Mesenchymal stem cell (in vitro differentiated cells and primary cell): ENCODE results near the gene EPS15.

Source experiments
- DNase-seq: peaks from one replicate; pipeline ENCODE4 v3.0.0-alpha.2; 2013
- H2AFZ ChIP-seq: one replicate; pipeline ENCODE4 v1.6.1; 2013; ENCODE audit warnings: low read depth, mild to moderate bottlenecking, control low read depth, inconsistent platforms, low read length, moderate library complexity
- H2AK5ac ChIP-seq: 2 replicates; pipeline ENCODE4 v1.6.1; 2013; ENCODE audit warnings: low read length, moderate library complexity, mild to moderate bottlenecking, inconsistent platforms; ENCODE audit not compliant: severe bottlenecking
- H2BK120ac ChIP-seq: one replicate; pipeline ENCODE4 v1.6.1; 2013; ENCODE audit warnings: low read depth, mild to moderate bottlenecking, inconsistent platforms, low read length, moderate library complexity
- H2BK12ac ChIP-seq, 2 experiments: one replicate each; pipeline ENCODE4 v1.6.1; 2013; ENCODE audit warnings: inconsistent platforms in 2 of 2, low read length in 2 of 2, mild to moderate bottlenecking in 2 of 2, moderate library complexity in 2 of 2, control low read depth in 1 of 2
- H2BK15ac ChIP-seq: one replicate; pipeline ENCODE4 v1.6.1; 2013; ENCODE audit warnings: mild to moderate bottlenecking, low read depth, inconsistent platforms; ENCODE audit not compliant: poor library complexity, severe bottlenecking
- H2BK5ac ChIP-seq: 2 replicates; pipeline ENCODE4 v1.6.1; 2013; ENCODE audit warnings: low read depth, mild to moderate bottlenecking, low read length, control low read depth, inconsistent platforms; ENCODE audit not compliant: poor library complexity, severe bottlenecking
- H3K14ac ChIP-seq, 2 experiments: one replicate each; pipeline ENCODE4 v1.6.1; 2013; ENCODE audit warnings: inconsistent platforms in 2 of 2, low read length in 2 of 2, control low read depth in 1 of 2, mild to moderate bottlenecking in 1 of 2, moderate library complexity in 1 of 2
- H3K18ac ChIP-seq, 2 experiments: one replicate each; pipeline ENCODE4 v1.6.1; 2013; ENCODE audit warnings: inconsistent platforms in 2 of 2, low read length in 2 of 2, control low read depth in 1 of 2, low read depth in 1 of 2, mild to moderate bottlenecking in 1 of 2
- H3K23ac ChIP-seq, 2 experiments: one replicate each; pipeline ENCODE4 v1.6.1; 2013; ENCODE audit warnings: inconsistent platforms in 2 of 2, low read length in 2 of 2, mild to moderate bottlenecking in 2 of 2, moderate library complexity in 2 of 2, control low read depth in 1 of 2
- H3K27ac ChIP-seq: 2 replicates; pipeline ENCODE4 v1.5.1; 2013; ENCODE audit warnings: mild to moderate bottlenecking, moderate library complexity, low read length, control low read depth, inconsistent platforms; ENCODE audit not compliant: poor library complexity, severe bottlenecking
- H3K27me3 ChIP-seq, 2 experiments: 2 replicates each; pipeline versions ENCODE4 v1.6.1 to v1.7.0; 2013; ENCODE audit warnings: low read length in 2 of 2, mild to moderate bottlenecking in 2 of 2, moderate library complexity in 2 of 2, control low read depth in 1 of 2, inconsistent platforms in 1 of 2; ENCODE audit not compliant: control insufficient read depth in 1 of 2, insufficient read depth in 1 of 2
- H3K36me3 ChIP-seq, 2 experiments: 2 replicates each; pipeline versions ENCODE4 v1.6.1 to v1.7.0; 2013; ENCODE audit warnings: low read length in 2 of 2, control low read depth in 1 of 2, inconsistent platforms in 1 of 2, low read depth in 1 of 2, mild to moderate bottlenecking in 1 of 2; ENCODE audit not compliant: insufficient read depth in 2 of 2, control insufficient read depth in 1 of 2
- H3K4ac ChIP-seq, 2 experiments: one replicate each; pipeline ENCODE4 v1.6.1; 2013; ENCODE audit warnings: inconsistent platforms in 2 of 2, low read length in 2 of 2, mild to moderate bottlenecking in 2 of 2, moderate library complexity in 2 of 2, control low read depth in 1 of 2, low read depth in 1 of 2
- H3K4me1 ChIP-seq: 2 replicates; pipeline ENCODE4 v1.6.1; 2013; ENCODE audit warnings: low read depth, low read length, control low read depth; ENCODE audit not compliant: control insufficient read depth, insufficient read depth
- H3K4me2 ChIP-seq: 2 replicates; pipeline ENCODE4 v1.6.1; 2013; ENCODE audit warnings: low read length, mild to moderate bottlenecking, inconsistent platforms; ENCODE audit not compliant: poor library complexity, severe bottlenecking
- H3K4me3 ChIP-seq, 2 experiments: 2 replicates each; pipeline versions ENCODE4 v1.5.1 to v1.7.0; 2013; ENCODE audit warnings: low read length in 2 of 2, mild to moderate bottlenecking in 2 of 2, control low read depth in 1 of 2, low read depth in 1 of 2; ENCODE audit not compliant: insufficient read depth in 1 of 2
- H3K79me1 ChIP-seq: replicated peaks from 2 replicates; pipeline ENCODE4 v1.6.1; 2013; ENCODE audit warnings: mild to moderate bottlenecking, control low read depth, low read length, inconsistent platforms; ENCODE audit not compliant: poor library complexity, severe bottlenecking
- H3K9ac ChIP-seq: 2 replicates; pipeline ENCODE4 v1.7.0; 2013; ENCODE audit warnings: mild to moderate bottlenecking, low read length, moderate library complexity
- H3K9me3 ChIP-seq: 2 replicates; pipeline ENCODE4 v1.7.0; 2013; ENCODE audit warnings: mild to moderate bottlenecking, low read length; ENCODE audit not compliant: control insufficient read depth
- H4K8ac ChIP-seq: one replicate; pipeline ENCODE4 v1.6.1; 2013; ENCODE audit warnings: inconsistent platforms, mild to moderate bottlenecking, low read length, moderate library complexity
- H4K91ac ChIP-seq: one replicate; pipeline ENCODE4 v1.6.1; 2013; ENCODE audit warnings: mild to moderate bottlenecking, low read length, inconsistent platforms
- WGBS: methylation state at CpG from one replicate; pipeline ENCODE4 v1.1.7; 2013; ENCODE audit warnings: mixed read lengths; 5-methylcytosine and 5-hydroxymethylcytosine counted together

The EPS15 gene

GRCh38 chr1:51442616-51443015 lies 76.5 kb downstream of the EPS15 start:
- Histone ChIP-seq H3K23ac (no peak overlapping the region), H3K4me1 (no peaks in the 10 kb centered on the region), H3K14ac (no peak overlapping the region), H3K36me3 (peaks cover 0 to 68% of the 10 kb centered on the region in 2 experiments), H3K79me1 (no peaks in the 10 kb centered on the region), H4K91ac (no peak overlapping the region), H3K4me2 (no peak overlapping the region), H3K4me3 (no peak overlapping the region), H2BK120ac (no peak overlapping the region), H2AK5ac (no peak overlapping the region), H2BK5ac (no peak overlapping the region), H2BK12ac (no peak overlapping the region), H3K27me3 (no peaks in the 10 kb centered on the region), H4K8ac (no peak overlapping the region), H3K9me3 (no peaks in the 10 kb centered on the region), H2BK15ac (no peak overlapping the region), H2AFZ (no peak overlapping the region), H3K9ac (no peak overlapping the region), H3K27ac (no peak overlapping the region), H3K4ac (no peak overlapping the region), H3K18ac (no peak overlapping the region)
- 100% methylated on average over 1 of the region's 1 CpG for WGBS
- DNase-seq: peak; percentile 29

DNA sequence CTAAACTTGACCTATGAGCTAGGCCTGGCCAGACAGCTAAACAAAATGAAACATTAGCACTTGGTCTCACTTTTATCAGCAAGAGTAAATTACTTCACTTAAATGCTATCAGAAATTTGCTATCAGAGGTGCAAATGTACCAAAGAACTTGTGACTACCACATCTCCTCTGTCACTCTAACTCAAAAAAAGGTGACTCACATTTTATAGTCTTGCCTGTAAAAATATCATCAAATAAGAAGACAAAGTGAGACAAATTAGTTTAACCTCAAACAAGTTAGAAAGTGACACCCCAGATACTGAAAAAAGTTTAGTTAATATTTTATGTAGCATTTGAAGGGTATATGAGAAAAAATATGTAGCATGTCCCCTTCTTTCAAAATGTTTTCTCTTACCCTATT lies 76.9 kb downstream of the EPS15 start:
- no peak overlapping the region for H4K91ac ChIP-seq
- no peak overlapping the region for H2BK12ac ChIP-seq
- no peaks in the 10 kb centered on the region for H3K9me3 ChIP-seq
- H4K8ac ChIP-seq: no peak overlapping the region
- no peak overlapping the region for H3K9ac ChIP-seq
- H3K18ac ChIP-seq: no peak overlapping the region
- no peak overlapping the region for H2BK15ac ChIP-seq
- H2AFZ ChIP-seq: no peak overlapping the region
- H3K4ac ChIP-seq: no peak overlapping the region
- H2BK5ac ChIP-seq: no peak overlapping the region
- H3K4me3 ChIP-seq: no peak overlapping the region
- H3K79me1 ChIP-seq: no peaks in the 10 kb centered on the region
- peaks cover 0 to 63% of the 10 kb centered on the region in 2 experiments for H3K36me3 ChIP-seq
- H3K23ac ChIP-seq: no peak overlapping the region
- no peaks in the 10 kb centered on the region for H3K27me3 ChIP-seq
- no peak overlapping the region for H2BK120ac ChIP-seq
- no peak for DNase-seq
- no peak overlapping the region for H3K4me2 ChIP-seq
- no peaks in the 10 kb centered on the region for H3K4me1 ChIP-seq
- H3K14ac ChIP-seq: no peak overlapping the region
- no peak overlapping the region for H2AK5ac ChIP-seq
- no peak overlapping the region for H3K27ac ChIP-seq

DNA sequence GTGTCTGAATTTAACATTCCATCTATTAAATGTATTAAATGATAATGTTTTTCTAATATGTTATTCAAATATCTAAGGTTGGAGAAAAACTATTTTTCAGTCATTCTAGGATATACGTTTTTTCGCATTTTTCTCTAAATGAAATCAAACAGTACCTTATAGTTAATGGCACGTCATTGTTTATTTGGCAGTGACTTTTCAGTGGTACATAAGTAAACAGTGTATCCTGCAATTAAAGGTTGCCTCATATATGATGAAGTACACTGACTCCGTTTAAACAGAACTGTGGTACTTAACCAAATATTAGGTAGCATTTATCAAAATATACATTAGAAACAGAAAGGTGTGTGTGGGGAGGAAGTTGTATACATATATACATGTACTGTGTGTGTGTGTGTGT lies 79.2 kb downstream of the EPS15 start:
- Histone ChIP-seq H3K4me2 (no peak overlapping the region), H3K36me3 (peaks cover 0 to 66% of the 10 kb centered on the region in 2 experiments), H2BK5ac (no peak overlapping the region), H2BK15ac (no peak overlapping the region), H4K91ac (no peak overlapping the region), H3K9ac (no peak overlapping the region), H3K4me1 (no peaks in the 10 kb centered on the region), H2AFZ (no peak overlapping the region), H3K23ac (no peak overlapping the region), H2AK5ac (no peak overlapping the region), H3K79me1 (no peaks in the 10 kb centered on the region), H3K4ac (no peak overlapping the region), H3K9me3 (no peaks in the 10 kb centered on the region), H3K27ac (no peak overlapping the region), H3K18ac (no peak overlapping the region), H3K4me3 (no peak overlapping the region), H3K14ac (no peak overlapping the region), H2BK120ac (no peak overlapping the region), H3K27me3 (no peaks in the 10 kb centered on the region), H4K8ac (no peak overlapping the region), H2BK12ac (no peak overlapping the region)
- DNase-seq: no peak
- 93% methylated on average over 3 of the region's 4 CpGs for WGBS

DNA sequence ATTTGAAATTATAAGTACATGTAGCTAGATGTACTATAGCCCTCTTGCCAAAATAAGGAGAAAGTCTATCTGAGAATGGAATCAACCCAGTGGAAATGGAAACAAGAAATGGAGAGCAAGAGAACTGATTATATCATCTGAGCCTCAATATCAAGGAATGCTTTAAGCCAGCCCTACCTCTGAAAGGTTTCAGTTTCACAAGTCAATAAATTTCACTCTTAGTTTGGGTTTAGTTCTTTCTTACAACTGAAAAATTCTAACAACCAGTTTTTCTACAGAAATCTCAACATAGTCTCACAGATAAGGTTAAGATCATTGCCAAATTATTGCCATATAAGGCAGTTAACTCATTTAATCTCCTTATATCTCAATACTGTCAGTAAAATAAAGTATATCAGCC lies 80.0 kb downstream of the EPS15 start:
- Histone ChIP-seq H3K4me1 (no peaks in the 10 kb centered on the region), H3K4me3 (no peak overlapping the region), H2AFZ (no peak overlapping the region), H3K4me2 (no peak overlapping the region), H2AK5ac (no peak overlapping the region), H2BK120ac (no peak overlapping the region), H3K18ac (no peak overlapping the region), H4K91ac (no peak overlapping the region), H3K79me1 (no peaks in the 10 kb centered on the region), H3K4ac (no peak overlapping the region), H3K9me3 (no peaks in the 10 kb centered on the region), H3K27me3 (no peaks in the 10 kb centered on the region), H3K14ac (no peak overlapping the region), H3K36me3 (peaks cover 0 to 66% of the 10 kb centered on the region in 2 experiments), H4K8ac (no peak overlapping the region), H2BK15ac (no peak overlapping the region), H2BK12ac (no peak overlapping the region), H2BK5ac (no peak overlapping the region), H3K9ac (no peak overlapping the region), H3K23ac (no peak overlapping the region), H3K27ac (no peak overlapping the region)
- DNase-seq: no peak
